ES-I3 (cell line): ENCODE measurements around the gene PGAM2.

Experiments
- H3K36me3 ChIP-seq: 2 replicates; pipeline ENCODE4 v1.6.1; 2013; ENCODE audit warnings: mild to moderate bottlenecking, low read length, control low read depth, moderate library complexity; ENCODE audit not compliant: insufficient read depth
- H3K4me1 ChIP-seq: 2 replicates; pipeline ENCODE4 v1.6.1; 2013; ENCODE audit warnings: mild to moderate bottlenecking, control low read depth, low read length; ENCODE audit not compliant: insufficient read depth
- H3K9ac ChIP-seq: 2 replicates; pipeline ENCODE4 v1.6.1; 2013; ENCODE audit warnings: low read depth, mild to moderate bottlenecking, low read length, moderate library complexity
- H3K9me3 ChIP-seq: 2 replicates; pipeline ENCODE4 v1.6.1; 2013; ENCODE audit warnings: mild to moderate bottlenecking, low read length, moderate library complexity; ENCODE audit not compliant: control insufficient read depth, insufficient read depth

The PGAM2 gene

DNA sequence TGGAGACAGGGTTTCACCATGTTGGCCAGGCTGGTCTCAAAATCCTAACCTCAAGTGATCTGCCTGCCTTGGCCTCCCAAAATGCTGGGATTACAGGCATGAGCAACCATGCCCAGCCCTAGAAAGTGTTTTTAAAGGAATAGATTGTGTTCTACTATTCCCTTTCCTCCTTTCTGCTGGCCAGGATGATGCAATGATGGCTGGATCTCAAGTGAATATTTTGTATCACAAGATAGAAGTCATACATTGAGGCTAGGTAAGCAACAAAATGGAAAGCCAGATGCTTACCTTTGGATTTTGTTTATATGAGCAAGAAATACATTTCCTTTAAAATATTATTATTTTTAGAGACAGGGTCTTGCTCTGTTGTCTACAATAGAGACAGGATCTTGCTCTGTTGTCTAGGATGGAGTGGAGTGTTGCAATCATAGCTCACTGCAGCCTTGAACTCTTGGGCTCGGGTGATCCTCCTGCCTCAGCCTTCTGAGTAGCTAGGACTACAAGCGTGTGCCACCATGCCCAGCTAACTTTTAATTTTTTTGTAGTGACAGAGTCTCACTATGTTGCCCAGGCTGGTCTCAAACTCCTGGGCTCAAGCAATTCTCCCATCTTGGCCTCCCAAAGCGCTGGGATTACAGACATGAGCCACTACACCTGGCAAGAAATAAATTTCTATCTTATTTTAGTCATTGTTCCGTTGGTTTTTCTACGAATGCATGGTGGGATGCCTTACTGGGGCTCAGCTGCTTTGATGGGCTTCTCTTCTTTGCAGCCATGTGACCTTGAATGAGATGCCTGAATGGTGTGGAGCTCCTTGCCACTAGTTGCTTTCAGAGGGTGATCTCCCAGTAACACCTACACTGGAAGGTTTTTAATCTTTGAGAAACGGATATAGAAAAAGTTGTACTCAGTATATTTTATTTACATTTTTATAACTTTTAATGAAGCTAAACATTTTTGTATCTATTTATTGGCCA lies 33.0 kb upstream of the PGAM2 start:
- H3K4me1 ChIP-seq: peaks cover 6% of the 10 kb centered on the region; the same call in 1 of the 2 replicates
- no peaks in the 10 kb centered on the region for H3K9me3 ChIP-seq
- no peaks in the 10 kb centered on the region for H3K36me3 ChIP-seq
- H3K9ac ChIP-seq: no peak overlapping the region

DNA sequence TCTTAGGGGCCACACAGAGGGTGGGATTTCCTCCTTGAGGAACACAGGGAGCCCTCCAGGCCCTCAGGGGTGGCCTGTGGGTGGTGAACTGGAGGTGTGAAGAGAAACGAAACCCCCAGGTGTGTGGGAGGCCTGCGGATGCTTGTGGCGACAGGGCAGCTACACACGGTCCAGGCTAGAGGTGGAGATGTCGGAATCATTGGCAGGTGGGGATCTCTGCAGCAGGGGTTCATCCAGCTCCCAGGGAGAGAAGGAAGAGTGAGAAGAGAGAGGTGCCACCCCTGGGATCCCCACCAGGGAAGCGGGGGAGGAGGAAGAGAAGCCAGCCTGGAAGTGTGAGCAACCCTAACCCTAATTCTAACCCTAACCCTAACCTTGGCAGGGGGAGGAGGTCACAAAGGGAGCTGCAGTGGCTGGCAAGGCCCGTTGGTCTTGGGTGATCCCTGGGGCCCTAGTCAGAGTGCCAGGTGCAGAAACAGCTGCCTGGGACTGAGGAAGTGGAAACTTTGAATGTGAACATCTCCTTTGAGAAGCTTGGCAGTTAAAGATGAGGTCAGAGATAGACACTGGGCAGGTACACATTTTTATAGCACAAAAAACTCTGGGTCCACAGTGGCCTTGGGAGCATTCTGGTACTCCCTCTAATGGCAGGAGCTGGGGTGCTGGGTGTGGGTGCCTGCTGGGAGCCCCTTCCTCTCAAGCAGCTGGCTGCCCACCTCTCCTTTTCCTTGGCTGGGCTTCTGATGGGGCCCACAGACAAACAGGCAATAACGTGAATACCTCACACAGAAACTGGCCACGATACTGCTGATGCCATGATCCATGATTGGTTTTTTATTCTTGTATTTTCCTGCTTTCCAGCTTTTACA lies 31.9 kb upstream of the PGAM2 start:
- no peaks in the 10 kb centered on the region for H3K9me3 ChIP-seq
- H3K36me3 ChIP-seq: no peaks in the 10 kb centered on the region
- H3K9ac ChIP-seq: no peak overlapping the region
- H3K4me1 ChIP-seq: peaks cover 6% of the 10 kb centered on the region; the same call in 1 of the 2 replicates

DNA sequence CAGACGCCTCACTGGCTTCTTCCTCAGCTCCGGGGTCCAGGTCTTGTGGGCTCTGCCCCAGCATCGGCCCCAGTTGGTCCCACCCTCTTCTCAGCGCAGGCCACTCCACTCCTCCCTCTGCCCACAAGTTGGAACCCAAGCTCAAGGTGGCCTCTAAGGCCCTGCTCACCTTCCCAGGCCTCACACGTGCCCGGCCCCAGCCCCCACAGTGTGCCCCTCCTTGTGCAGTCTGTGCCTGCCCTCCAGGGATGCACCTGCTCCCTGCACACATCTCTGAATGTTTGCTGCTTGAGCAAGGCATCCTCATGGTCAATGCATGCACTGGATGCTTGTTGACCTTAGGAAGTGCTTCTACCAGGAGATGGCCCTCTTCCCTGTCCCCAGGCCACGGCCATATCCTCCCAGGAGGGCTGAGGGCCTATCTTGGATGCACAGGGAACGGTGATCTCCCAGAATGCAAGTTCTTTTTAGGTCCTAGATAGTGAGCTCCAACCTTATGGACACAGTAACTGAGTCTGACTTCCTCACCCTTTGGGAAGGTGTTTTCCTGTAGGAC lies 31.0 kb upstream of the PGAM2 start:
- Histone ChIP-seq H3K36me3 (no peaks in the 10 kb centered on the region), H3K4me1 (peaks cover 6% of the 10 kb centered on the region; the same call in 1 of the 2 replicates), H3K9ac (no peak overlapping the region)

DNA sequence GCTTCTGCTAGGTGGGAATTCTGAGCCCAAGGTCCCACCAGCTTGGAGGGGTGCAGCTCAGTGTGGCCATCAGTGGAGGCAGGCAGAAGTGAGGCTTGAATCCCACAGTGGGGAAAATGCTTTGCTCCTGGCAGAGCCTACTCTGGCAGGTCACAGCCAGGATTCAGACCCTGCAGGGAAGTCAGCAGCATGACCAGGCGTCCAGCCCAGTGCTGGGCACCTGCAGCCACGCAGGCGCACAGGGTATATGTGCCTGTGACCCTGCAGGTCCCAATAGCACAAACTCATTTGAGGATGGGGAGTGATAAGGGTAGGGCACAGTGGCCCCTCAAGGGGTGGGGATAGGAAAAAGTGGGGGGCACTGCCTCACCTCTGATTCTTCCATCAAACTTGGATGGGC lies 30.4 kb upstream of the PGAM2 start:
- Histone ChIP-seq H3K4me1 (peaks cover 3% of the 10 kb centered on the region; the same call in 1 of the 2 replicates), H3K9ac (no peak overlapping the region), H3K9me3 (no peaks in the 10 kb centered on the region)

More for the DNA sequence above, 31.0 kb upstream of the PGAM2 start:
- H3K9me3 ChIP-seq: no peaks in the 10 kb centered on the region

DNA sequence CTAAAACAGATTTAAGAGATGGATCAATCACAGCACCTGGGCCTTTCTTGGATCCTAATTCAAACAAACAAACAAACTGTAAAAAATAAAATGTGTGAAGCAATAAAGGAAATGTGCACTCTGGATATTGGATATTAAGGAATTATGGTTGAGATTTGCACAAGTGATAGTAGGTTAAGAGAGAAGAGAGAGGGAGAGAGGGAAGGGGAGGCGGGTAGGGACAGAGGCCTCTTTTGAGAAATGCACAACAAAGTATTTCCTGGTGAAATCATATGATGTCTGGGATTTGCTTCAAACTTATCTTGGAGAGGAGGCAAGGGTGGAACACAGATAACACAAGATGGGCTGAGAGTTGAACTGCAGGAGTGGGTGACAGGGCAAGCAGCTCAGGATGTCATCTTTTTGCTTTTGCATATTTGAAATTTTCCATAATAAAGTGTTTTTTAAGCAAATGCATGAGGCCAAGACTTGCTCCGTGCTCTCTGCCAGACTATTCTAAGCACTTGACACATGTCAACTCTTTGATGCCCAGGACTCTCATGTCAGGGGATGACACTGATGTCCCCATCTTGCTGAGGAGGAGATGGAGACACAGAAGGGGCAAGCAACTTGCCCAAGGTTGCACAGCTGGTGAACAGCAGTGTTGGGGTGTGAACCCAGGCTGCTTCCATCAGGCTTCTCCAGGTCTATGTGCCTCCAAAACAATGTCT lies 29.7 kb upstream of the PGAM2 start:
- Histone ChIP-seq H3K9me3 (no peaks in the 10 kb centered on the region), H3K4me1 (no peaks in the 10 kb centered on the region), H3K36me3 (no peaks in the 10 kb centered on the region), H3K9ac (no peak overlapping the region)

More for the DNA sequence above, 30.4 kb upstream of the PGAM2 start:
- no peaks in the 10 kb centered on the region for H3K36me3 ChIP-seq

DNA sequence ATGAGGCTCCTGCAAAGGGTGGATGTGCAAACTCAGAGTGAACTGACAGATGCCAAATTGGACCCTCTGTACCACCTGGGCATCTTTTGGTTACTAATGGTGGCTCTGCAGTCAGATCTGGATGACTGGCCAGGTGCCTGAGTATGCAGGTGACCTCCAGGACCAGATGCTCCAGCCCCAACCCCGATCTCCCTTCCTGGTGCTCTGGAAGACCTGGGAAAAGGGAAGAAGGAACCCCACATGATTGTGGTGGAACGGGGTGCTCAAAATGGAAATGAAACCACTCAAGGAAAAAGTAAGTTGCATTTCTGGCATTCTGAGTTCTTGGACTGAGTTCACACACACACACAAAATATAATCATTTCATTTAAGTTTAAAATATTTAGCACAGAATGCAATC lies 29.0 kb upstream of the PGAM2 start:
- no peaks in the 10 kb centered on the region for H3K4me1 ChIP-seq
- H3K9ac ChIP-seq: no peak overlapping the region
- H3K36me3 ChIP-seq: no peaks in the 10 kb centered on the region
- H3K9me3 ChIP-seq: no peaks in the 10 kb centered on the region

DNA sequence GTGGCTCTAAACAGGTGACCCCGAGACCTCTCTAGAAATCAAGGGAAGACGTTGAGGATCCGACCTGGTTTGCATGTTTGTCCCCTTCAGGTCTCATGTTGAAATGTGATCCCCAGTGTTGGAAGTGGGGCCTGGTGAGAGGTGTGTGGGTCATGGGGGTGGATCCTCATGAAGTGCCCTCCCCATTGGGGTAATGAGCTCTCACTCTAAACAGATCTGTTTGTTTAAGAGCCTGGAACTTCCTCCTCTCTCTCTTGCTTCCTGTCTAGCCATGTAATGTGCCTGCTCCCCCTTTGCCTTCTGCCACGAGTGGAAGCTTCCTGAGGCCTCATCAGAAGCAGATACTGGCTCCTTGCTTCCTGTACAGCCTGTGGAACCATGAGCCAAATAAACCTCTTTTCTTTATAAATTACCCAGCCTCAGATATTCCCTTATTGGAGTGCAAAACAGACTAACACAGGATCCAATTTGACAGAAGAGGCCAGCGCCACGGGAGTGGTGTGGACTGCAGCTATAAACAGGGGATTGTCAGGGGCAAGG lies 27.8 kb upstream of the PGAM2 start:
- Histone ChIP-seq H3K9me3 (no peaks in the 10 kb centered on the region), H3K9ac (no peak overlapping the region), H3K4me1 (no peaks in the 10 kb centered on the region; the same call in 1 of the 2 replicates)

DNA sequence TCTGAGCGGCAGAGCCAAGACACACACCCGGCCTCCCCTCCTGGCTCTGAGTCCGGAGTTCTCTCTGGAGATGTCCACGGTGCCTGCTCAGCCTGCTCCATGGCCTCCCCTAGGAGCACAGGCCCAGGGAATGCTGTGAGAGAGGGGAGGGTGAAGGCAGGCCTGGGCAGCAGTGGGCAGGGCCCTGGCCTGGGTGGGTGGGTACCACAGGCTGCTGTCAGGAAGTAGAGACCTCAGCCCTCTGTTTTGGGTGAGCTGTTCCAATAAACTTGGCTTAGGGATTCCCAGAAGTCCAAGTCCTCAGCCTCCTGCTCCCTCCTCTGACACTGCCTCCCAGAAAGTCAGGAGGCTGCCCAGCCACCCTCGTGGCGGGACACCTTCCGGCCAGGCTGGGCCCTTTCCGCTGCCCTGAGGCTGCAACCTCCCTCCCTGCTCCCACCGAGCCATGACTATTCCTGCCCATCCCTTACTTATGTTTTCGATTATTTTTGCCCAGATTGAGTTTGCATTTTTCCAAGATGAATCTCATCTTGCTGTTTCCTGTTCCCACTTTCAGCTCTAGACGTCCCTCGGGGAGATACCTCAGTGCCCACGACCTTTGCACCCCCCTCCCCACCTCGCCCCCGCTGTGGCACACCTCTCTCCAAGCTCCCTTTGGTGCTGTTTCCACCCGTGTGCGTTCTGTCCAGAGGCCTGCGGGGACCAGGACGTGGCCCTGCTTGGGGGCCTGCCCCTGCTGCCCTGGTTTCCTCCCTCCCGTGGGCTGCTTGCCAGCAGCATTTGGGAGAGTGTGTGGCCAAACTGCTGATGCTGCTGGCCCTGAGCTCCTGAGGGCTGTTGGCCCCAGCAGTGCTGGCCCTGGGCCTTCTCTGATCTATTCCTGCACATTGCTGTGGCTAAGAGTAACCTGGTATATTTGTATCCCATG lies 22.8 kb upstream of the PGAM2 start:
- Histone ChIP-seq H3K36me3 (no peaks in the 10 kb centered on the region), H3K9me3 (no peaks in the 10 kb centered on the region), H3K4me1 (peaks cover 4% of the 10 kb centered on the region; the same call in 1 of the 2 replicates), H3K9ac (no peak overlapping the region; the same call in 1 of the 2 replicates)

More for the DNA sequence above, 27.8 kb upstream of the PGAM2 start:
- H3K36me3 ChIP-seq: no peaks in the 10 kb centered on the region

DNA sequence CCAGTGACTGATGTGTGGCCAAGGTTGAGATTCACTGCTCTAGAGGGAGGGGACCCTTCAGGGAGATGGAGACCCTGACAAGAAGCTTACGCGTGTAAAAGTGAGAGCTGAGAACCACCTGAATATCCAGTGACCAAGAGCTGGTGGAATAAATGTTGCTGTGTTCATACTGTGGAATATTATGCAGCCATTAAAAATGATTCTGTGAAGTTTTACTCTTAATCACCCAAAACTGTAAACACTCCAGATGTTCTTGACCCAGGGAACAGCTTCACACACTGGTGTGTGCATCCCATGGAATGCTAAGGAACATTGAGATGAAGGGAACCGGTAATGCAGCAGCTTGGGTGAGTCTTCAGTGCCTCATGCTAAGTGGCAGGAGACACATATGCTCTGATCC lies 21.3 kb upstream of the PGAM2 start:
- Histone ChIP-seq H3K9me3 (no peaks in the 10 kb centered on the region), H3K9ac (no peak overlapping the region), H3K36me3 (no peaks in the 10 kb centered on the region), H3K4me1 (peaks cover 4% of the 10 kb centered on the region; the same call in 1 of the 2 replicates)

DNA sequence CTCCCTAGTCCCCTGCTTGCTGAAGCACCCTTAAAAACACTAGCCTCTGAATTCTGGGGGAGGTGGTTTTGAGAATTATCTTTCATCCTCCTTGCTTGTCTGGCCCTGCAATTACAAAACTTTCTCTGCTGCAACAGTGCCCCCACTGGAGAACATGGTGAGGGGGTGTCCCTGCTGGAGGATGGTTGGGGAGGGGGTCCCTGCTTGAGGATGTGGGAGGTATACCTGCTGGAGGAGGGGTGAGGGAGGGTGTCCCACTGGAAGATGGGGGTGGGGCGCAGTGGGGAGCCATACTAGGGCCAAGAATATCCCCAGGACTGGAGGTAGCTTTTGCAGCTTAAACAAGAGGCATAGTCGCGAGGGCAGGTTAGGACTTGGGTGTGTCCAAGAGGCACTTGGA lies 20.2 kb upstream of the PGAM2 start:
- Histone ChIP-seq H3K9me3 (no peaks in the 10 kb centered on the region), H3K4me1 (peaks cover 4% of the 10 kb centered on the region; the same call in 1 of the 2 replicates), H3K36me3 (no peaks in the 10 kb centered on the region), H3K9ac (no peak overlapping the region)

DNA sequence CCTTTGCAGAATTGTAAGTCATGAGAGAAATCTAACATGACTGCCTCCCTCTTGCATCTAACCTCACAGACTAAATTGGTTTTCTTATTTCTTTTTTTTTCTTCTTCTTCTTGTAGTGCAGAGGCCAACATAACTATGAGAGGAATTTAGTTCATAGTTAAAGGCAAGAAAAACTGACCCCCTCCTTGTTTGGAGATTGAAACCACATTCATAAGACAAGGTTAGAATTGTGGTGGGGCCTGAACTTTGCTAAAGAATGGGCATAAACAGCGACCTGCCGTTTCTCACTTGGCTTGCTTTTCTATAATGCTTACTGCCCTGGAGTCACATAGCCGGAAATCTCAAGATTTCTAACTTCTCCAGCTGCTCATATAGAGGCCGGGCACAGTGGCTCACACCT lies 19.3 kb upstream of the PGAM2 start:
- H3K9me3 ChIP-seq: no peaks in the 10 kb centered on the region
- no peaks in the 10 kb centered on the region for H3K36me3 ChIP-seq
- no peak overlapping the region for H3K9ac ChIP-seq
- peaks cover 4% of the 10 kb centered on the region; the same call in 1 of the 2 replicates for H3K4me1 ChIP-seq

DNA sequence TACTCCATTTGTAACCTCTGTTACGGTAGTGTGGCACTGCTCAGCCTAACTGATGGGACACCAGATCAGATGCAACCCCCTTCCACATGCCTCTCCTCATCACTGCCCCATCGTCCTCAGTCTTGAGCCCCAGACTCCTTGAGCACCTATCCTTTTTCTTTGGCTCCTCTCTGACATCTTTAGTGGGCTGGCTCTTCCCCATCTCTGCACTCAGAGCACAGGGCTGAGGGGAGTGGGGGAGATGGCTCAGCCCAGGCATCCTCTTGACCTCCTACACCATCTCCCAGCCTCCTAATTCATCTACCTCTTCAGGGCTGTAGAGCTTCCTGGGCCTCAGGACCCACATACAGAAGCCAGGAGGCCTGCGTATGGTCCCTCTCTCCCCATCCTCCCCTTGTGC lies 18.4 kb upstream of the PGAM2 start:
- H3K9me3 ChIP-seq: no peaks in the 10 kb centered on the region
- no peak overlapping the region for H3K9ac ChIP-seq
- peaks cover 4% of the 10 kb centered on the region; the same call in 1 of the 2 replicates for H3K4me1 ChIP-seq
- H3K36me3 ChIP-seq: no peaks in the 10 kb centered on the region
